HL-60 (cell line): ENCODE data around the gene SETBP1.

Experiments
- DNase-seq, 2 experiments: peaks; one replicate each; pipeline ENCODE4 v3.0.0-alpha.2; 2010 to 2020; ENCODE audit warnings: low read depth in 1 of 2, low spot score in 1 of 2
- H3K27ac ChIP-seq: fragments of 250-450 bp; sonication (Bioruptor Pico); replicated peaks from 2 replicates; pipeline ENCODE4 v1.5.1; 2020; ENCODE audit warnings: mild to moderate bottlenecking, moderate library complexity
- H3K27me3 ChIP-seq: fragments of 250-450 bp; sonication (Bioruptor Pico); 2 replicates; pipeline ENCODE4 v1.5.1; 2021; ENCODE audit warnings: mild to moderate bottlenecking, moderate library complexity; ENCODE audit not compliant: insufficient read depth, poor library complexity, severe bottlenecking
- H3K4me3 ChIP-seq: replicated peaks from 2 replicates; pipeline ENCODE4 v1.5.1; 2011; ENCODE audit warnings: mild to moderate bottlenecking, control low read depth, low read length; ENCODE audit not compliant: insufficient read depth
- CTCF ChIP-seq: IDR thresholded peaks from one replicate; pipeline ENCODE4 v1.5.1; 2011; ENCODE audit warnings: low read length, control low read depth, inconsistent platforms; ENCODE audit not compliant: insufficient read depth
- GABPA ChIP-seq: IDR thresholded peaks from 2 replicates; pipeline ENCODE4 v1.6.1; 2012; ENCODE audit warnings: low read depth
- POLR2AphosphoS5 ChIP-seq: IDR thresholded peaks from 2 replicates; pipeline ENCODE4 v1.6.1; 2012; ENCODE audit warnings: low read depth
- REST ChIP-seq: IDR thresholded peaks from 2 replicates; pipeline ENCODE4 v1.6.1; 2012; ENCODE audit warnings: low read depth; ENCODE audit not compliant: insufficient replicate concordance
- SPI1 ChIP-seq: IDR thresholded peaks from 2 replicates; pipeline ENCODE4 v1.6.1; 2012; ENCODE audit warnings: low read depth, mild to moderate bottlenecking, borderline replicate concordance

Gene SETBP1

GRCh38 chr18:45012286-45012685, 331.6 kb downstream of the SETBP1 start:
- TF ChIP-seq SPI1, result no peak
- no peak for TF ChIP-seq REST
- no peak for TF ChIP-seq CTCF
- no peak for TF ChIP-seq POLR2AphosphoS5
- no peak for TF ChIP-seq GABPA
- DNase-seq, result no peak
- H3K27me3 ChIP-seq, result no peaks in the 10 kb centered on the region

GRCh38 chr18:45014047-45014501, 333.4 kb downstream of the SETBP1 start:
- DNase-seq, result no peak

More at GRCh38 chr18:45012286-45012685, 331.6 kb downstream of the SETBP1 start:
- H3K27ac ChIP-seq, result no peak overlapping the region
- H3K4me3 ChIP-seq, result no peak overlapping the region

GRCh38 chr18:45015788-45016128, 335.1 kb downstream of the SETBP1 start:
- Histone ChIP-seq H3K4me3 (no peak overlapping the region), H3K27ac (no peak overlapping the region), H3K27me3 (peaks cover 4% of the 10 kb centered on the region)
- no peak for DNase-seq
- TF ChIP-seq CTCF (no peak), POLR2AphosphoS5 (no peak), GABPA (no peak), SPI1 (no peak), REST (no peak)

More at GRCh38 chr18:45014047-45014501, 333.4 kb downstream of the SETBP1 start:
- Histone ChIP-seq H3K27ac (no peak overlapping the region), H3K27me3 (no peaks in the 10 kb centered on the region), H3K4me3 (no peak overlapping the region)
- TF ChIP-seq GABPA (no peak), CTCF (no peak), REST (no peak), SPI1 (no peak), POLR2AphosphoS5 (no peak)
